ENCODE data around the gene TTYH3.

The TTYH3 gene

GRCh38 chr7:2635810-2636701, 4.3 kb downstream of the TTYH3 start:
- no peak for DNase-seq

DNA sequence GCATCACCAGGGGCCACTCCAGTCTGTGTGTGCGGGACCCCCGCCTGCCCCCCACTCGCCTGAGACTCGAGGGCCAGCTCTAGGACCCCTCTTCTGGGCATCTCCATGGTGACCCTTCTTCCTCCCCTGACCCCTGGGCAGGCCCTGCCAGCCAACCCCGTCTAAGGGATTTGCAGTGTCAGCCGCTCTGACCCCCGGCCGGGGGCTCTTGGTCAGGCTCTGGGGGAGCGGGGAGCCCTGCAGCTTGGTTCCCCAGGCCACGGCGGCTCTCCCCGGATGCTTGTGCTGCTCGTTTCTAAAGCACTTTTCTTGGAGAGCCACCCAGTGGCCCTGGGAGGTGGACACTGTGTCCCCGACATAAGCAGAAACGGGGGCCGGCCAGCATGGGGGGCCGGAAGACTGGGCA, 5.3 kb downstream of the TTYH3 start:
- DNase-seq: no peak

DNA sequence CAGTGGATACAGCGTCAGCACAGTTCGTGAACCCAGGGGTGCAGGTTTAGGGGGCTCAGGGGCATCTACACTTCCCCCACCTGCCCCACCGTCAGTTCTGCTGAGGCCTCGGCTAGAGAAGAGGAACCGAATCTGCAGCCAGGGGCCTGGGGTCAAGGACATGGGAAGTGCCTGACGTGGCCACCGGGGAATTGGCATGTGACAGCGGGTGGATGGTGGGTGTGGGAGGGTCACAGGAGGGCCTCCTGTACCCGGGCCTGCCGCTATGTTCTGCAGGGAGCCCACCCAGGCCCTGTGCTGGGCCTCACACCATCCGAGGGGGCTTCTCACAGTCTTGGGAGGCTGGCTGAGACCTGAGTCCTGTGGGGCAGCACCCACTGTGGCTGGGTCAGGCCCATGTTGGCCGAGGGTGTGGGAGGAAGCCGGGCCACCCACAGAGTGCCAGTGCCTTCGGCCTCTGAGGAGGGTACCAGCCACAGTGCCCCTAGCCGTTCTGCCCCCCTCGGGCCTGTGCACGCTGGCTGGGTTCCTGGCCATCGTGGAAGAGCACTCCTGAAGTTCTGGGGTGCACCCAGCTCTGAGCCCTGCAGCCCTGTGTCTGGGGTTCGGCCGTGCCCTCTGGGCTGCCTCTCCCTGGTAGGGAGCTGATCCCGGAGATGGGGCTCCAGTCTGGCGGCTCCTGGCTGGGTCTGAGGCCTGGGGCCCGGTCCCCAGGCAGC, 5.9 kb downstream of the TTYH3 start:
- no peak for DNase-seq

- no peak for DNase-seq
Observed at GRCh38 chr7:2638224-2638991, 6.6 kb downstream of the TTYH3 start.

GRCh38 chr7:2639181-2639681, 7.4 kb downstream of the TTYH3 start:
- DNase-seq: no peak

DNA sequence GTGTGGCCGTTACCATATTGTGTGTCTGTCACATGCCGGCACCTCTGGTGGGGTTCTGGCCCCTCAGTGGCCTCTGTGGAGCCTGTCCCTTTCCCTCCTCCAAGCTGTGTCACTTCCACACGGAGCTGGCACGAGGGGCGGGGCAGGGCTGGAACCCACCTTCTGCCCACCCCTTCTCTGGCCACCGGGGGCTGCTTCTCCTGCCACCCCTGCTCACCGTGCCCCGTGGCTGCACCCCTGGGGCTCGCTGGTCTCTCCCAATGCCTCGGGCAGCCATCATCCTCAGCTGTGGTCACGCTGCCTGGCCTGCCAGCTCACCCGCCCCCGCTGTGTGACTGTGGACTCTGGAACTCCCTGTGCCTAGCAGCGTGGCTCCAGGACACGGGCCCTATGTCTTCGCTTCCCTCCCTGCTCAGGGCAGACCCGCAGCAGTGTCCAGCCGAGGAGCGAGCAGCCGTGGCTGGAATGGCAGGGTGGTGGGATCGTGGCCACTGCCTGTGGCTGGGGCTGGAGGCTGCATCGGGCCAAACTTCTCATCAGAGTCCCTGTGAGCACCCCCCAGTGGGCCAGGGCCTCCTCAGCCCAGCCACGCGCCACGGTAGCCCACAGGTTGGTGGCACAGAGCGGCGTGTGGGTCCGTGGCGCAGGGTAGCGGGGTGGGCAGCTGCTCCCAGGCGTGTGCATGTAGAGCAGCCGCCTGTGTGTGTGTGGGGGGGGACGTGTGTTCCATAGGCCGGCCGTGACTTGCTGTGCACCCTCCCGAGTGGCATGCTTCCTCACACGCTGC, 8.1 kb downstream of the TTYH3 start:
- no peak for DNase-seq

- DNase-seq: no peak
Observed at GRCh38 chr7:2640482-2640830, 8.7 kb downstream of the TTYH3 start.

- DNase-seq: no peak
Observed at GRCh38 chr7:2640846-2641316, 9.1 kb downstream of the TTYH3 start.

DNA sequence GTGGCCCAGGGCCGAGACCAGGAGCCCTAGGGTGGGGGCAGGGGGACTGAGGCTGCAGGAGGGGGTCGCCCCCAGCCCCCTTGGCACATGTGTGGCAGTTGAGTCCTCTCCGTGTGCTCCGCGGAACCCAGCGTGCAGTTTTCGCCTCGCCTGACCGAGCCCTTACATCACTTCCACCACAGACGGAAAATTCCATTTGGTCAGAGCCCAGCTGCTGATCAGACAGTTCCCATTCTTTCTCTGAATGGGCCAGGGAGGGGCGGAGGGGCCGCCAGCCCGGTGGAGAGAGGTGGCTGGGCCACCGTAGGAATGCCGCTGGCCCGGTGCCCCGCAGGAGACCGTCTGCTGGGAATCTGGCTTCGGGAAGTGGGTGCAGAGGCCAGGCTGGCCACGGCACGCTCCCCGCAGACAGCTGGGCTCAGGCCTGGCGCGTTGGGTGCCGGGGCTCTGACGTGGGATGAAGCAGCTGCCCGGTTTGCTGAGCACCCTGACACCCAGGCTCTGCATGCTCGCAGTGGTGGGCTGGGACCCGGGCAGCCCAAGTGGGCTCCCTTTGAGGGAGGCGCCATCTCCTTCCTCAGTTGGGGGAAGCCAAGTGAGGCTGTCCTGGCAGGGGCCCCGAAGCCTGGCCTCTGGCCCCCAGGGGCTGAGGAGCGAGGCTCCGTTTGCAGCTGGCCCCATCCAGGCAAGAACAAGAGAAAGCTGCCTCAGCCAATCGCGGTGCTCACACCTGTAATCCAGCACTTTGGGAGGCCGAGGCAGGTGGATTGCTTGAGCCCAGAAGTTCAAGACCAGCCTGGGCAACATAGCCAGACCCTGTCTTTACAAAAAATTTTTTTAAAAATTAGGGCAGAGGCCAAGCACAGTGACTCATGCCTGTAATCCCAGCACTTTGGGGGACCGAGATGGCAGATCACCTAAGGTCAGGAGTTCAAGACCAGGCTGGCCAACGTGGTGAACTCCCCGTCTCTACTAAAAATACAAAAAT, 9.9 kb downstream of the TTYH3 start:
- DNase-seq: no peak

GRCh38 chr7:2643386-2644219, 11.8 kb downstream of the TTYH3 start:
- DNase-seq: no peak

DNA sequence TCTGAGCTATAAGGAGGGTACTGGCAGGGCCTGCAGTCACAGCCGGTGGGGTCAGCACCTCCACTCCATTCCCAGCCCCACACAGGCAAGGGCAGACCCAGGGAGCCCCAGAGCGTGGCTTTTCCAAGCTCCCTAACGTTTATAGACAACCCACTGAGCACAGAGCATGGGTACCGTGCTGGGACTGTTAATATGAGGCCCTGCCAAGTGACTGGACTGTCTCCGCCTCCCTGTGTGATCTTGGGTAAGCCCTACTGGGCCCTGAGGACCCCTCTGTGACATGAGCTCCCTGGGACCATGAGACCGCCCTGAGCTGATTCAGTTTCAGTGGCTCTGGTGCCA, 12.4 kb downstream of the TTYH3 start:
- no peak for DNase-seq

DNA sequence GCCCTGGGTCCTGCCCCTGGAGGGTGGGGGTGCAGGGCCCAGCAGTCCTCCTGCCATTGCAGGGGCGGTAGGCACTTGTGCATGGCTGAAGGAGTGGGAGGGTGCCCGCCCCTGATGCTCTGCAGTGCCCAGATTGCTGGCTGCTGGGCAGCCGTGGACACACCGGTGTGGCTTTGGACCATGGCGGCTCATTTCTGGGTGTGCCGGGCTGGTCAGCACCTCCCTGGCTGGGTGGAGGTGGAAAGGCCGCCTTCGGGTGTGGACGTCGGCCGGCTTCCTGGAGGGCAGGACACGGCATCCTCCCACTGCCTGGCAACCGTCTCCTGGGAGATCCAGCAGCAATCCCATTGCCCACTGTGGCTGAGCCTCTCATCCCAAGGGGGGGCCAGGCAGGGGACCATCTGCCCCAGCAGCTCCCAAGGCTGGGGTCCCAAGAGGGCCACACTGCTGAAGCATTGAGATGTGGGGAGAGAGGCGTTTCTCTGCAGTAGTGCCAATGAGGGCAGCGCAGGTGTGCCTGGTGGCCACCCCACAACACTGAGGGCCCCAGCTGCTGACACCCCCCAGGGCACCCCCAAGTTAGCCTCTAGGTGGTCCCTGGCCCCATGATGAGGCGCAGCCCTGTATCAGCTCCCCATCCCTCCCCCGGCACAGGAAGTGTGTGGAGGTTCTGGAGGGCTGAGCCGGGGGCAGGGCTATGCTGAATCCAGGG, 12.9 kb downstream of the TTYH3 start:
- DNase-seq: no peak

- DNase-seq: no peak
Observed at GRCh38 chr7:2645274-2645868, 13.6 kb downstream of the TTYH3 start.

DNA sequence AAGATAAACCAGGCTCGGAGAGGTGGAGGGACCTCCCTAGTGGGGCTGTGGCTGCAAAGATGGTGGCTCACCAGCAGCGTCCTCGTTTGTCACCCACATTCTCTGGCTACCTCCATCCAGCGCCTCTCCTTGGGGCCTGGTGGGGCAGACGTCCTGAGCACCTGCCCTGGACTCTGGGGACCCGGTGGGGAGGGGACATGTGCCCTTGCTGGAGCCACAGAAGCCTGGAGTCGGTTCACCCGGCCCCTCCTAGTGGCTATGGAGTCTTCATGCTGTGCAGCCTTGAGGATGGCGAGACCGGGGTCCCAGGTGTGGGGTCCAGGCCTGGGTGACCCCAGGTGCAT, 14.5 kb downstream of the TTYH3 start:
- no peak for DNase-seq

- no peak for DNase-seq
Observed at GRCh38 chr7:2646680-2647571, 15.1 kb downstream of the TTYH3 start.

DNA sequence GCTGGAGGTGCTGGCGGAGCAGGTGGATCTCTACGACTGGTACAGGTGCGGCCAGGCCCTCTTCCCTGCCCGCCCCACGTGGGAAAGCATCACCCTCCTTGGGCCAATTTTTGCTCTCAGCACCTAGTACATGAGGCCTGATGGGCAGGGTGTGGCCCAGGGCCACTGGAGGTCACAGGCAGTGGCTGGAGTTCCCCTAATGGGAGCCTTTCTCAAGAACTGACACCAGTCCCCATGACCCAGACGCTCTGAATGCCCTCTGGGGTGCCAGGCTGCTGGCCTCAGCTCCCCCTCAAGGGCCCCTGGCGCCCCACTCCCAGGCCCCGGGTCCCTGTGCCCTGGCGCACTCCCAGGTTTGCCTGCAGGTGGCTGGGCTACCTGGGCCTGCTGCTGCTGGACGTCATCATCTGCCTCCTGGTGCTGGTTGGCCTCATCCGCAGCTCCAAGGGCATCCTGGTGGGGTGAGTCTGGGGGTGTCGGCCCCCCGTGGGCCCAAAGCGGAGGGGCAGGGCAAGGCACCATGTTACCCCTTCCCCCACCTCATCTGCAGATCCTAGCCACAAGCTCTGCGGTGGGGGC, 15.9 kb downstream of the TTYH3 start:
- no peak for DNase-seq

- DNase-seq: no peak
Observed at GRCh38 chr7:2649139-2649838, 17.5 kb downstream of the TTYH3 start.
